SK-N-SH (cell line): Measurements from ENCODE around the gene LEKR1. TPM values are rescaled to one million over a fixed set of nuclear protein-coding genes. Genes with fewer than 3 reads are reported as not detected.

Experiments used
- CTCF ChIA-PET: fragments of 300-600, 350-600 bp; formaldehyde crosslinking; extraction: SDS; loops from one replicate; lab custom pipeline; 2021; lab: Yijun Ruan, JAX
- POLR2A ChIA-PET: fragments of 350-600 bp; sonication (Branson Sonifier 250); formaldehyde crosslinking; extraction: SDS; loops from one replicate; lab custom pipeline; 2020; ENCODE audit warnings: antibody characterized with exemption, inconsistent platforms; lab: Yijun Ruan, JAX
- DNase-seq: peaks from one replicate; pipeline ENCODE4 v3.0.0; 2012
- H2AFZ ChIP-seq: fragments of 200-600 bp; sonication (generic); 2 replicates; pipeline ENCODE4 v1.8.1; 2016; ENCODE audit warnings: antibody characterized with exemption, mild to moderate bottlenecking, low read depth
- H3F3A ChIP-seq: fragments of 200-600 bp; sonication (generic); replicated peaks from 2 replicates; pipeline ENCODE3; 2016; ENCODE audit warnings: antibody characterized with exemption, mild to moderate bottlenecking; ENCODE audit not compliant: insufficient read depth
- H3K27ac ChIP-seq, 2 experiments: fragments of 200-500 bp in 1 of 2; fragments of 200-600 bp in 1 of 2; sonication (Bioruptor generic) in 1 of 2; sonication (generic), shearing (Covaris generic) in 1 of 2; 2 replicates each; pipeline versions ENCODE4 v1.5.1 to v1.6.1; 2014 to 2016; ENCODE audit warnings: low read depth in 2 of 2, inconsistent platforms in 1 of 2, low read length in 1 of 2, mild to moderate bottlenecking in 1 of 2, mixed read lengths in 1 of 2
- H3K27me3 ChIP-seq: fragments of 200-600 bp; sonication (generic), shearing (Covaris generic); 2 replicates; pipeline ENCODE4 v1.6.1; 2016; ENCODE audit warnings: mixed run types; ENCODE audit not compliant: insufficient read depth
- H3K36me3 ChIP-seq, 2 experiments: fragments of 200-500 bp in 1 of 2; fragments of 200-600 bp in 1 of 2; sonication (Bioruptor generic) in 1 of 2; sonication (generic) in 1 of 2; replicated peaks in 1 of 2; 2 replicates each; pipeline versions ENCODE3 to v1.5.1; 2014 to 2016; ENCODE audit warnings: low read length in 1 of 2, mild to moderate bottlenecking in 1 of 2; ENCODE audit not compliant: insufficient read depth in 2 of 2, control insufficient read depth in 1 of 2
- H3K4me1 ChIP-seq, 2 experiments: fragments of 200-500 bp in 1 of 2; fragments of 200-600 bp in 1 of 2; sonication (Bioruptor generic) in 1 of 2; sonication (generic), shearing (Covaris generic) in 1 of 2; 2 replicates each; pipeline versions ENCODE4 v1.5.1 to v1.6.1; 2014 to 2016; ENCODE audit warnings: low read depth in 1 of 2, low read length in 1 of 2, mixed run types in 1 of 2; ENCODE audit not compliant: insufficient read depth in 2 of 2, control insufficient read depth in 1 of 2
- H3K4me2 ChIP-seq: fragments of 200-600 bp; sonication (generic), shearing (Covaris generic); 2 replicates; pipeline ENCODE4 v1.6.1; 2017; ENCODE audit warnings: mixed run types
- H3K4me3 ChIP-seq, 2 experiments: fragments of 200-500 bp in 1 of 2; fragments of 200-600 bp in 1 of 2; sonication (Bioruptor generic) in 1 of 2; sonication (generic), shearing (Covaris generic) in 1 of 2; 2 replicates each; pipeline versions ENCODE4 v1.5.1 to v1.8.1; 2014 to 2016; ENCODE audit warnings: low read depth in 2 of 2, inconsistent platforms in 1 of 2, low read length in 1 of 2, mild to moderate bottlenecking in 1 of 2, mixed read lengths in 1 of 2, moderate library complexity in 1 of 2
- H3K79me2 ChIP-seq: fragments of 200-600 bp; sonication (generic); 2 replicates; pipeline ENCODE4 v1.8.1; 2017; ENCODE audit warnings: mild to moderate bottlenecking; ENCODE audit not compliant: insufficient read depth
- H3K9ac ChIP-seq: fragments of 200-600 bp; sonication (generic); 2 replicates; pipeline ENCODE4 v1.6.1; 2017; ENCODE audit warnings: mixed run types
- H3K9me2 ChIP-seq: fragments of 200-600 bp; sonication (generic); 2 replicates; pipeline ENCODE4 v1.6.1; 2017; ENCODE audit warnings: mixed run types
- H3K9me3 ChIP-seq: fragments of 200-600 bp; sonication (generic); 2 replicates; pipeline ENCODE4 v1.6.1; 2017; ENCODE audit warnings: mixed run types, mild to moderate bottlenecking, moderate library complexity
- H4K20me1 ChIP-seq: fragments of 200-600 bp; sonication (generic); 2 replicates; pipeline ENCODE4 v1.6.1; 2017; ENCODE audit warnings: mild to moderate bottlenecking, mixed run types; ENCODE audit not compliant: insufficient read depth
- EZH2phosphoT487 ChIP-seq: fragments of 200-600 bp; sonication (generic); IDR thresholded peaks from 2 replicates; pipeline ENCODE4 v1.6.1; 2017; ENCODE audit warnings: low read depth, mixed run types, mild to moderate bottlenecking, antibody characterized with exemption, moderate library complexity, borderline replicate concordance
- FOXJ3 ChIP-seq: sonication (generic); formaldehyde crosslinking; IDR thresholded peaks from 2 replicates; pipeline ENCODE4 v1.5.1; 2020; ENCODE audit warnings: mild to moderate bottlenecking, missing genetic modification reagents
- FOXM1 ChIP-seq: IDR thresholded peaks from 2 replicates; pipeline ENCODE4 v1.4.0; 2012; ENCODE audit warnings: low read depth, mild to moderate bottlenecking
- GABPA ChIP-seq: IDR thresholded peaks from 2 replicates; pipeline ENCODE4 v1.4.0; 2012; ENCODE audit warnings: low read depth, mild to moderate bottlenecking
- GATA2 ChIP-seq: sonication (generic); formaldehyde crosslinking; IDR thresholded peaks from 2 replicates; pipeline ENCODE4 v1.5.0; 2020; ENCODE audit warnings: mild to moderate bottlenecking, missing genetic modification reagents
- MXI1 ChIP-seq: IDR thresholded peaks from 2 replicates; pipeline ENCODE4 v1.6.1; 2012; ENCODE audit warnings: mild to moderate bottlenecking, low read depth, low read length, improper control_type of control experiment
- NRF1 ChIP-seq: IDR thresholded peaks from 2 replicates; pipeline ENCODE4 v1.6.1; 2012; ENCODE audit warnings: low read depth, mild to moderate bottlenecking, low read length
- PBX3 ChIP-seq: IDR thresholded peaks from 2 replicates; pipeline ENCODE4; 2012
- POLR2AphosphoS5 ChIP-seq: IDR thresholded peaks from 2 replicates; pipeline ENCODE4 v1.6.1; 2012; ENCODE audit warnings: low read depth, low read length
- SMC3 ChIP-seq: IDR thresholded peaks from 2 replicates; pipeline ENCODE4 v1.6.1; 2012; ENCODE audit warnings: low read depth, low read length, improper control_type of control experiment
- TCF12 ChIP-seq: IDR thresholded peaks from 2 replicates; pipeline ENCODE4 v1.4.0; 2012
- USF2 ChIP-seq: fragments of 150-350 bp; IDR thresholded peaks from 2 replicates; pipeline ENCODE4 v1.6.1; 2017; ENCODE audit warnings: antibody characterized with exemption, low read length, low read depth, borderline replicate concordance
- WGBS: methylation state at CpG from one replicate; pipeline ENCODE4 v1.1.6; 2017; ENCODE audit warnings: low lambda C conversion rate; 5-methylcytosine and 5-hydroxymethylcytosine counted together
- polyA plus RNA-seq, 3 experiments: library from polyadenylated mRNA; depleted of rRNA; stranded (reverse); fragments of >200 nt; gene quantifications; 2 replicates each; pipeline ENCODE4 v1.2.3, GENCODE V29; 2012
- TF ChIP-seq, protein P1 (sequence below): IDR thresholded peaks from 2 replicates; pipeline ENCODE4 v1.6.1; 2012; ENCODE audit warnings: mild to moderate bottlenecking, low read depth, low read length, moderate library complexity
- TF ChIP-seq, protein P2 (sequence below): IDR thresholded peaks from 2 replicates; pipeline ENCODE4 v1.4.0; 2012; ENCODE audit warnings: low read depth

The LEKR1 gene
- polyA plus RNA-seq, 1 of the 3 experiments (the other 2 are of a cell fraction): 0.30 TPM

DNA sequence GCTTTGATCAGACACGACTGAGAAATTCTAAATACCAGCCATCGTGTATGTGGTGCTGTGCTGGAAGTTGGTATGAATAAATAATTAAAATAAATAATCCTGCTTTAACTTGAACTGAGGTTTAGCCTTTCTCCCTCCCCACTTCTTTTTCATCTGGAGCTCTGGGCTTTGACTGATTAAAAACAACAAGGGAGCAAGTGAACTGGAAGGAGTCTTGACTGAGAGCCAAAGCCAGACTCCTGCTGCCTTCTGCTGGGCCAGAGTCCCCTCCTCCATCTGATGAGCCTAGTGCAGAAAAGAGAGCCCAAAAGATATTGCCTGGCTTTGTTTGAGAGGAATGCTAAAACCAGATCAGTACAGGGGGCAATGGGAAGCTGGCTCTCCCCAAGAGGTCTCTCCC is 237.8 kb downstream of the LEKR1 start:
- Histone ChIP-seq H4K20me1 (no peaks in the 10 kb centered on the region), H3K9ac (no peak overlapping the region), H3K27me3 (no peaks in the 10 kb centered on the region), H3K27ac (no peak overlapping the region), H3K4me2 (no peak overlapping the region), H3K9me2 (no peaks in the 10 kb centered on the region), H3K9me3 (no peaks in the 10 kb centered on the region), H3K79me2 (no peaks in the 10 kb centered on the region), H3K36me3 (no peaks in the 10 kb centered on the region), H3K4me3 (no peak overlapping the region), H2AFZ (no peak overlapping the region), H3F3A (no peaks in the 10 kb centered on the region), H3K4me1 (no peaks in the 10 kb centered on the region; a peak in 1 of 4 replicates)
- POLR2A ChIA-PET: no interaction called here
- CTCF ChIA-PET: interaction anchor here (1.0 to 2.1 kb wide), 2 partner anchors 73 to 388 kb away, joined by 3 to 5 read pairs; no protein-coding TSS in a partner anchor
- TF ChIP-seq EZH2phosphoT487 (no peak), POLR2AphosphoS5 (no peak), FOXM1 (no peak), NRF1 (no peak), FOXJ3 (no peak), SMC3 (no peak), MXI1 (no peak), GATA2 (CRISPR knock-in tag) (no peak), PBX3 (no peak), TCF12 (no peak), USF2 (no peak), GABPA (no peak)
- TF ChIP-seq, protein P1, sequence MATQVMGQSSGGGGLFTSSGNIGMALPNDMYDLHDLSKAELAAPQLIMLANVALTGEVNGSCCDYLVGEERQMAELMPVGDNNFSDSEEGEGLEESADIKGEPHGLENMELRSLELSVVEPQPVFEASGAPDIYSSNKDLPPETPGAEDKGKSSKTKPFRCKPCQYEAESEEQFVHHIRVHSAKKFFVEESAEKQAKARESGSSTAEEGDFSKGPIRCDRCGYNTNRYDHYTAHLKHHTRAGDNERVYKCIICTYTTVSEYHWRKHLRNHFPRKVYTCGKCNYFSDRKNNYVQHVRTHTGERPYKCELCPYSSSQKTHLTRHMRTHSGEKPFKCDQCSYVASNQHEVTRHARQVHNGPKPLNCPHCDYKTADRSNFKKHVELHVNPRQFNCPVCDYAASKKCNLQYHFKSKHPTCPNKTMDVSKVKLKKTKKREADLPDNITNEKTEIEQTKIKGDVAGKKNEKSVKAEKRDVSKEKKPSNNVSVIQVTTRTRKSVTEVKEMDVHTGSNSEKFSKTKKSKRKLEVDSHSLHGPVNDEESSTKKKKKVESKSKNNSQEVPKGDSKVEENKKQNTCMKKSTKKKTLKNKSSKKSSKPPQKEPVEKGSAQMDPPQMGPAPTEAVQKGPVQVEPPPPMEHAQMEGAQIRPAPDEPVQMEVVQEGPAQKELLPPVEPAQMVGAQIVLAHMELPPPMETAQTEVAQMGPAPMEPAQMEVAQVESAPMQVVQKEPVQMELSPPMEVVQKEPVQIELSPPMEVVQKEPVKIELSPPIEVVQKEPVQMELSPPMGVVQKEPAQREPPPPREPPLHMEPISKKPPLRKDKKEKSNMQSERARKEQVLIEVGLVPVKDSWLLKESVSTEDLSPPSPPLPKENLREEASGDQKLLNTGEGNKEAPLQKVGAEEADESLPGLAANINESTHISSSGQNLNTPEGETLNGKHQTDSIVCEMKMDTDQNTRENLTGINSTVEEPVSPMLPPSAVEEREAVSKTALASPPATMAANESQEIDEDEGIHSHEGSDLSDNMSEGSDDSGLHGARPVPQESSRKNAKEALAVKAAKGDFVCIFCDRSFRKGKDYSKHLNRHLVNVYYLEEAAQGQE: no peak
- TF ChIP-seq, protein P2, sequence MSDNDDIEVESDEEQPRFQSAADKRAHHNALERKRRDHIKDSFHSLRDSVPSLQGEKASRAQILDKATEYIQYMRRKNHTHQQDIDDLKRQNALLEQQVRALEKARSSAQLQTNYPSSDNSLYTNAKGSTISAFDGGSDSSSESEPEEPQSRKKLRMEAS: no peak
- DNase-seq: no peak
- WGBS: 81% methylated on average over 2 of the region's 2 CpGs
